ENCODE measurements around the gene CDH22.

The CDH22 gene

GRCh38 chr20:46296526-46297250 lies 11.6 kb downstream of the CDH22 start:
- DNase-seq: no peak

- no peak for DNase-seq
Observed at GRCh38 chr20:46293084-46293483, 15.2 kb downstream of the CDH22 start.

GRCh38 chr20:46291401-46291800 lies 16.9 kb downstream of the CDH22 start:
- DNase-seq: no peak

- DNase-seq: no peak
Observed at GRCh38 chr20:46289432-46289831, 18.9 kb downstream of the CDH22 start.

GRCh38 chr20:46286977-46287376 lies 21.3 kb downstream of the CDH22 start:
- DNase-seq: no peak

- no peak for DNase-seq
Observed at GRCh38 chr20:46286382-46286781, 21.9 kb downstream of the CDH22 start.

- DNase-seq: no peak
Observed at GRCh38 chr20:46285740-46286139, 22.6 kb downstream of the CDH22 start.

- DNase-seq: no peak
Observed at GRCh38 chr20:46285072-46285471, 23.2 kb downstream of the CDH22 start.

GRCh38 chr20:46284040-46284427 lies 24.3 kb downstream of the CDH22 start:
- DNase-seq: no peak

GRCh38 chr20:46283426-46284039 lies 24.8 kb downstream of the CDH22 start:
- DNase-seq: no peak

- DNase-seq: no peak
Observed at GRCh38 chr20:46282669-46283068, 25.6 kb downstream of the CDH22 start.

- no peak for DNase-seq
Observed at GRCh38 chr20:46279103-46279502, 29.2 kb downstream of the CDH22 start.

GRCh38 chr20:46277602-46278001 lies 30.7 kb downstream of the CDH22 start:
- no peak for DNase-seq

GRCh38 chr20:46276531-46276930 lies 31.8 kb downstream of the CDH22 start:
- no peak for DNase-seq

- no peak for DNase-seq
Observed at GRCh38 chr20:46275091-46275490, 33.2 kb downstream of the CDH22 start.

- no peak for DNase-seq
Observed at GRCh38 chr20:46273717-46274116, 34.6 kb downstream of the CDH22 start.

- DNase-seq: no peak
Observed at GRCh38 chr20:46272389-46273047, 35.8 kb downstream of the CDH22 start.

GRCh38 chr20:46270977-46271744 lies 37.1 kb downstream of the CDH22 start:
- DNase-seq: no peak

GRCh38 chr20:46269372-46269771 lies 38.9 kb downstream of the CDH22 start:
- no peak for DNase-seq

GRCh38 chr20:46268662-46269061 lies 39.6 kb downstream of the CDH22 start:
- no peak for DNase-seq

- no peak for DNase-seq
Observed at GRCh38 chr20:46268131-46268614, 40.1 kb downstream of the CDH22 start.

- DNase-seq: no peak
Observed at GRCh38 chr20:46267108-46268105, 40.9 kb downstream of the CDH22 start.
